GM08714 (cell line): Measurements from ENCODE around the gene TRAPPC5.
A peak's percentile ranks its signal among the peaks of the same experiment; 100 is the strongest.

Experiments used
- H3K4me3 ChIP-seq: fragments of 200-500 bp; sonication (Bioruptor generic); 2 replicates; pipeline ENCODE4 v1.5.1; 2014; ENCODE audit warnings: mild to moderate bottlenecking, low read length, inconsistent platforms
- ZNF274 ChIP-seq: IDR thresholded peaks from 2 replicates; pipeline ENCODE4 v1.6.1; 2012; ENCODE audit warnings: mild to moderate bottlenecking, low read depth, low read length

TRAPPC5 gene

DNA sequence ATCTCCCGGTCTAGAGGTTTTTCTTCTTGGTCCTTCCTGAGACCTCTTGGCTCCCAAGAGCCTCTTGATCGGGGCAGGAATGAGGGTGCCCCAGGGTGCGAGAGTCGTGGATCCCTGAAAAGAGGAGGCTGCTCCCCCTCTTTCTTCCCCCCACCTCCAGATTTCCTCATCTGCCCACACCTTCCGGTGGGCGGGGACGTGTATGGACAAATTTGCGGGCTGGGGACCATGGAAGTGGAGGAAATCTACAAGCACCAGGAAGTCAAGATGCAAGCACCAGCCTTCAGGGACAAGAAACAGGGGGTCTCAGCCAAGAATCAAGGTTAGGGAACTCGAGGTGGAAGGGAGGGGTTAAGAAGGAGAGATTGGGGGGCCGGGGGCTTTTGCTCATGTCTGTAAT, 3.8 kb upstream of the TRAPPC5 start, which contains the start of gene MCEMP1:
Gene MCEMP1, plus strand, starts transcription at position 237 of the 400 bp plus-strand sequence. Its CDS starts 31 bp downstream, at position 268.
- no peak for TF ChIP-seq ZNF274
- H3K4me3 ChIP-seq = no peak within 1 kb of the TSS

- no peak overlapping the region for H3K4me3 ChIP-seq
- no peak for TF ChIP-seq ZNF274
Measured at GRCh38 chr19:7677669-7678311, 2.8 kb upstream of the TRAPPC5 start.

- no peak for TF ChIP-seq ZNF274
- H3K4me3 ChIP-seq = no peak overlapping the region
Measured at GRCh38 chr19:7678971-7679751, 1.5 kb upstream of the TRAPPC5 start.

- peak overlapping the region; percentile 16; the same call in 1 of the 2 replicates for H3K4me3 ChIP-seq
- no peak for TF ChIP-seq ZNF274
Measured at GRCh38 chr19:7679771-7680605, 645 bp upstream of the TRAPPC5 start.

GRCh38 chr19:7681340-7682174, 924 bp downstream of the TRAPPC5 start:
- peak overlapping the region; percentile 90 for H3K4me3 ChIP-seq
- TF ChIP-seq ZNF274 = no peak

DNA sequence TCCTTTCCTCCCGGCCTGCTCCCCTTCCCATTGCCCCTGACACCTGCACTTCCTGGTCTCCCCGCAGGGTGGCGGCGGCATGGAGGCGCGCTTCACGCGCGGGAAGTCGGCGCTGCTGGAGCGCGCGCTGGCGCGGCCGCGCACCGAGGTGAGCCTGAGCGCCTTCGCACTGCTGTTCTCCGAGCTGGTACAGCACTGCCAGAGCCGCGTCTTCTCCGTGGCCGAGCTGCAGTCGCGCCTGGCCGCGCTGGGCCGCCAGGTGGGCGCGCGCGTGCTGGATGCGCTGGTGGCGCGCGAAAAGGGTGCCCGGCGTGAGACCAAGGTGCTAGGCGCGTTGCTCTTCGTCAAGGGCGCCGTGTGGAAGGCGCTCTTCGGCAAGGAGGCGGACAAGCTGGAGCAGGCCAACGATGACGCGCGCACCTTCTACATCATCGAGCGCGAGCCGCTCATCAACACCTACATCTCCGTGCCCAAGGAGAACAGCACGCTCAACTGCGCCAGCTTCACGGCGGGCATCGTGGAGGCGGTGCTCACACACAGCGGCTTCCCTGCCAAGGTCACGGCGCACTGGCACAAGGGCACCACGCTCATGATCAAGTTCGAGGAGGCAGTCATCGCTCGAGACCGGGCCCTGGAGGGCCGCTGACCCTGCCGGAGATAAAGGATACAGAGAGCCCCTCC, 1.7 kb downstream of the TRAPPC5 start:
- TF ChIP-seq ZNF274 = no peak
- H3K4me3 ChIP-seq = peak overlapping the region; percentile 90; the same call in 1 of the 2 replicates

- no peak overlapping the region for H3K4me3 ChIP-seq
- no peak for TF ChIP-seq ZNF274
Measured at GRCh38 chr19:7685546-7686445, 5.2 kb downstream of the TRAPPC5 start.

GRCh38 chr19:7687177-7687576, 6.5 kb downstream of the TRAPPC5 start:
- no peak overlapping the region for H3K4me3 ChIP-seq
- no peak for TF ChIP-seq ZNF274

- no peak overlapping the region for H3K4me3 ChIP-seq
- TF ChIP-seq ZNF274 = no peak
Measured at GRCh38 chr19:7689165-7689564, 8.5 kb downstream of the TRAPPC5 start.

GRCh38 chr19:7690779-7691258, 10.2 kb downstream of the TRAPPC5 start:
- no peak for TF ChIP-seq ZNF274
- H3K4me3 ChIP-seq = no peak overlapping the region

- TF ChIP-seq ZNF274 = no peak
- no peak overlapping the region for H3K4me3 ChIP-seq
Measured at GRCh38 chr19:7691497-7691896, 10.9 kb downstream of the TRAPPC5 start.
